ENCODE data around the gene ADGRA3.

DNA sequence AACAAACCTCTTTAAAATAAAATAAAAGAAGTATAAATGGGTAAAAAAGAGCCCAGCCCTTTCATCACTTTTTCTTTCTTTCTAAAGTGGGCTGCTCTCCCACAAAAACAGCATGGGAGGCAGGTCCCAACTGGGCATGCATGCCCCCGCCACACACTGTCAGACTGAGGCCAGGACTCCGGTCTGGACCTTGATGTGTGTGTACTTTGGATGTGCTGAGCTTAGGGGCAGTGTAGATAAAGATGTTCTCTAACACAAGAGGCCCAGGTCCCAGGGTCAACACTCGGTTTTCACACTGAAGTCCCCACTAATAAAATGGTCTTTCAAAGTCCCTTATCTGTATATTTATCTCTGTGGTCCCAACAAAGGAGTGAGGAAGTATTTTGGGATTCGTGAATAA, 44.4 kb downstream of the ADGRA3 start:
- TF ChIP-seq USF1 (IDR thresholded peaks at IDR 0.05): no peak
- TF ChIP-seq TAF1 (IDR thresholded peaks at IDR 0.05; ENCODE audit: low read depth): no peak

Data from Ishikawa (cell line).